HepG2 (cell line): ENCODE measurements around the gene PHF10. TPM values are rescaled to one million over a fixed set of nuclear protein-coding genes. Genes with fewer than 3 reads are reported as not detected.

Experiments used
- ATM ChIP-seq: fragments of 450-650 bp; IDR thresholded peaks from 2 replicates; pipeline ENCODE4 v1.7.1; 2017; ENCODE audit warnings: mild to moderate bottlenecking, borderline replicate concordance
- CHD2 ChIP-seq: IDR thresholded peaks from 2 replicates; pipeline ENCODE4 v1.6.1; 2011; ENCODE audit warnings: low read depth, low read length, improper control_type of control experiment
- EED ChIP-seq: sonication (generic); formaldehyde crosslinking; IDR thresholded peaks from 2 replicates; pipeline ENCODE4 v1.5.0; 2020; ENCODE audit warnings: mild to moderate bottlenecking, missing genetic modification reagents
- MYNN ChIP-seq: sonication (generic); formaldehyde crosslinking; IDR thresholded peaks from 2 replicates; pipeline ENCODE4 v1.4.0; 2020; ENCODE audit warnings: mild to moderate bottlenecking, low read depth, missing genetic modification reagents
- NFYC ChIP-seq: IDR thresholded peaks from 2 replicates; pipeline ENCODE4 v1.6.1; 2016; ENCODE audit warnings: missing genetic modification reagents, missing compliant biosample characterization
- PHF20 ChIP-seq: sonication (generic); formaldehyde crosslinking; IDR thresholded peaks from 2 replicates; pipeline ENCODE4 v1.5.0; 2020; ENCODE audit warnings: mild to moderate bottlenecking, missing genetic modification reagents
- REXO4 ChIP-seq: sonication (generic); formaldehyde crosslinking; IDR thresholded peaks from 2 replicates; pipeline ENCODE4 v1.8.0; 2022; ENCODE audit warnings: missing genetic modification reagents, mild to moderate bottlenecking, borderline replicate concordance
- SIN3B ChIP-seq: fragments of 150-350 bp; IDR thresholded peaks from 2 replicates; pipeline ENCODE4 v1.6.1; 2014; ENCODE audit warnings: low read length
- SMARCC2 ChIP-seq: fragments of 450-650 bp; IDR thresholded peaks from 2 replicates; pipeline ENCODE4 v1.6.1; 2017; ENCODE audit warnings: antibody characterized with exemption, mild to moderate bottlenecking
- TBP ChIP-seq: sonication (generic); formaldehyde crosslinking; IDR thresholded peaks from 2 replicates; pipeline ENCODE4 v1.5.0; 2020; ENCODE audit warnings: missing genetic modification reagents
- TRIM24 ChIP-seq: sonication (generic); formaldehyde crosslinking; IDR thresholded peaks from 2 replicates; pipeline ENCODE4 v1.8.0; 2022; ENCODE audit warnings: mild to moderate bottlenecking, missing genetic modification reagents
- YEATS4 ChIP-seq: sonication (generic); formaldehyde crosslinking; IDR thresholded peaks from 2 replicates; pipeline ENCODE4 v1.4.0; 2020; ENCODE audit warnings: missing genetic modification reagents, borderline replicate concordance
- ZBTB38 ChIP-seq: sonication (generic); formaldehyde crosslinking; IDR thresholded peaks from 2 replicates; pipeline ENCODE4 v1.5.1; 2020; ENCODE audit warnings: mild to moderate bottlenecking, missing genetic modification reagents
- ZEB1 ChIP-seq: IDR thresholded peaks from 2 replicates; pipeline ENCODE4 v1.6.1; 2012; ENCODE audit warnings: mild to moderate bottlenecking, low read depth, inconsistent platforms; ENCODE audit not compliant: insufficient replicate concordance
- ZFYVE20 ChIP-seq: sonication (generic); formaldehyde crosslinking; IDR thresholded peaks from 2 replicates; pipeline ENCODE4 v1.8.0; 2023; ENCODE audit warnings: low read depth, mild to moderate bottlenecking, moderate library complexity, missing genetic modification reagents, borderline replicate concordance
- ZMYM2 ChIP-seq: sonication (generic); formaldehyde crosslinking; IDR thresholded peaks from 2 replicates; pipeline ENCODE4 v1.8.0; 2022; ENCODE audit warnings: mild to moderate bottlenecking, missing genetic modification reagents
- ZNF430 ChIP-seq: sonication (generic); formaldehyde crosslinking; IDR thresholded peaks from 2 replicates; pipeline ENCODE4 v1.9.0; 2021; ENCODE audit warnings: mild to moderate bottlenecking, missing genetic modification reagents
- ZNF746 ChIP-seq: sonication (generic); formaldehyde crosslinking; IDR thresholded peaks from 2 replicates; pipeline ENCODE4 v1.8.0; 2022; ENCODE audit warnings: mild to moderate bottlenecking, missing genetic modification reagents
- ZNF768 ChIP-seq: sonication (generic); formaldehyde crosslinking; IDR thresholded peaks from 2 replicates; pipeline ENCODE4 v1.4.0; 2020; ENCODE audit warnings: missing genetic modification reagents
- polyA plus RNA-seq, 8 experiments: library from polyadenylated mRNA; depleted of rRNA in 3 of 8; stranded (reverse) in 7 of 8; unstranded in 1 of 8; fragments of >200 nt; fragmentation: Illumina TruSeq in 4 of 8; extraction: Trizol in 4 of 8; gene quantifications; 2 replicates each; pipeline versions ENCODE4 v1.2.1 to v1.2.3, GENCODE V29; 2011 to 2016; ENCODE audit warnings: low read depth in 4 of 8, missing spikeins in 1 of 8, mixed read lengths in 1 of 8; ENCODE audit not compliant: insufficient read depth in 1 of 8
- total RNA-seq, 5 experiments: library from RNA; depleted of rRNA; stranded (reverse); fragments of >200 nt; fragmentation: Illumina TruSeq; extraction: Trizol; gene quantifications; 2 replicates each; pipeline ENCODE4 v1.2.3, GENCODE V29; 2016; ENCODE audit warnings: low read depth in 1 of 5
- TF ChIP-seq, protein P1 (sequence below): sonication (generic); formaldehyde crosslinking; IDR thresholded peaks from 2 replicates; pipeline ENCODE4 v1.4.0; 2020; ENCODE audit warnings: missing genetic modification reagents
- TF ChIP-seq, protein P2 (sequence below): sonication (generic); formaldehyde crosslinking; conservative IDR thresholded peaks from 2 replicates; pipeline ENCODE4 v1.4.0; 2020; ENCODE audit warnings: missing genetic modification reagents
- TF ChIP-seq, protein P3 (sequence below): sonication (generic); formaldehyde crosslinking; IDR thresholded peaks from 2 replicates; pipeline ENCODE4 v1.4.0; 2020; ENCODE audit warnings: missing genetic modification reagents, mild to moderate bottlenecking, borderline replicate concordance
- TF ChIP-seq, protein P4 (sequence below): sonication (generic); formaldehyde crosslinking; IDR thresholded peaks from 2 replicates; pipeline ENCODE4 v1.4.0; 2020; ENCODE audit warnings: missing genetic modification reagents, borderline replicate concordance
- TF ChIP-seq, protein P5 (sequence below): sonication (generic); formaldehyde crosslinking; IDR thresholded peaks from 2 replicates; pipeline ENCODE4 v1.5.0; 2020; ENCODE audit warnings: missing genetic modification reagents, mild to moderate bottlenecking, borderline replicate concordance

The PHF10 gene
- total and polyA plus RNA-seq, 2 of the 13 experiments (the other 11 are each of a cell fraction or from before 2014, with no cell fraction given), result 42.1 to 84.1 TPM

DNA sequence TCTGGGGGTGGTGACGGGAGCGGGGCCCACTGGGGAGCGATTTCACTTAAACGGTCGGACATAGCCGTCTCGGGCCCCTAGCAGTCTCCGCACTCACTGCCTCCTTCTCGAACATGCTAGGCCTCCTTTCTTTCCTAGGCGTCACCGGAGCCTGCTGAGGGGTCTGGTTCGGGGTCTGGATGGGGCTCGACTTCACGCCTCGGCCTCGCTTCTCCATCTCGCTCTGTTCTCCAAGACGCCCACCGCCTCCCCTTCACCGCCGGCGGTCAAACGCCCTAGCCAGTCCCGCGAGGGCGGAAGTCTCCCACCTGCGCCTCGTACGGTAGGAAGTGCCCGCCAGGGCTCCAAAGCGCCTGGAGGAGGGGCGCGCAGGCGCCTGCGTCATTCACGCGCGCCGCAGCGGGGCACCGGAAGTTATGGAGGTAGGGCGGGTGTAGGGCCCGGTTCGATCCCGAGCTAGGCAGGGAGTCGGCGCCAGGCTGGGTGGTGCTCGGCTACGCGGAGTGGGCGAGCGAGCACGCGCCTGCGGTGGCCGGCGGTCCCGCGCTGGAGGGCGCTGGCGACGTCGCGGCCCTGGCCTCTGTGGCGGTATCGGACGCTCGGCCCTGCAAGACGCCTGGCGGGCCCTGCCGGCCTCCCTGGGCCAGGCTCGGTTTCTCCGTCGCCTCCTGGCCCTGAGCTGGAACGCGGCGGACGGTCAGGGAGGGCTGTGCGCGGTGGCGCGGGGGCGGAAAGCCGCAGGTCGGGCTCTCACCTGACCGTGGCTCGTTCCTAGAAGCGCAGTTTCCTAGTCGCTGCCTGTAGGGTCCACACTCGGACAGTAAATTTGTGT is 27.2 kb upstream of the PHF10 start, which contains the start of the genes DYNLT2 and ERMARD (continued):
- TF ChIP-seq REXO4 (CRISPR knock-in tag) (peak; percentile 93; the same call in 1 of the 2 replicates), ATM (no peak), ZNF430 (CRISPR knock-in tag) (peak; percentile 98), ZFYVE20 (no peak; the same call in 1 of the 2 replicates), SMARCC2 (no peak), ZBTB38 (CRISPR knock-in tag) (peak; percentile 99), EED (peak; percentile 99), YEATS4 (CRISPR knock-in tag) (peak; percentile 99), TRIM24 (CRISPR knock-in tag) (no peak), NFYC (CRISPR knock-in tag) (peak; percentile 68), PHF20 (CRISPR knock-in tag) (peak; percentile 99), ZNF768 (CRISPR knock-in tag) (peak; percentile 83), CHD2 (peak; percentile 90), SIN3B (peak; percentile 88), ZNF746 (peak; percentile 91; the same call in 1 of the 2 replicates), ZEB1 (no peak), ZMYM2 (CRISPR knock-in tag) (peak; percentile 88), TBP (CRISPR knock-in tag) (no peak), MYNN (CRISPR knock-in tag) (peak; percentile 93; the same call in 1 of the 2 replicates)
- TF ChIP-seq, protein P1, sequence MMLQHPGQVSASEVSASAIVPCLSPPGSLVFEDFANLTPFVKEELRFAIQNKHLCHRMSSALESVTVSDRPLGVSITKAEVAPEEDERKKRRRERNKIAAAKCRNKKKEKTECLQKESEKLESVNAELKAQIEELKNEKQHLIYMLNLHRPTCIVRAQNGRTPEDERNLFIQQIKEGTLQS (CRISPR knock-in tag), result 0 out of 2 replicates have a peak, but pooled peaks have one; percentile 21
- TF ChIP-seq, protein P2, sequence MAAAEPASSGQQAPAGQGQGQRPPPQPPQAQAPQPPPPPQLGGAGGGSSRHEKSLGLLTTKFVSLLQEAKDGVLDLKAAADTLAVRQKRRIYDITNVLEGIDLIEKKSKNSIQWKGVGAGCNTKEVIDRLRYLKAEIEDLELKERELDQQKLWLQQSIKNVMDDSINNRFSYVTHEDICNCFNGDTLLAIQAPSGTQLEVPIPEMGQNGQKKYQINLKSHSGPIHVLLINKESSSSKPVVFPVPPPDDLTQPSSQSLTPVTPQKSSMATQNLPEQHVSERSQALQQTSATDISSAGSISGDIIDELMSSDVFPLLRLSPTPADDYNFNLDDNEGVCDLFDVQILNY, result no peak
- TF ChIP-seq, protein P3, sequence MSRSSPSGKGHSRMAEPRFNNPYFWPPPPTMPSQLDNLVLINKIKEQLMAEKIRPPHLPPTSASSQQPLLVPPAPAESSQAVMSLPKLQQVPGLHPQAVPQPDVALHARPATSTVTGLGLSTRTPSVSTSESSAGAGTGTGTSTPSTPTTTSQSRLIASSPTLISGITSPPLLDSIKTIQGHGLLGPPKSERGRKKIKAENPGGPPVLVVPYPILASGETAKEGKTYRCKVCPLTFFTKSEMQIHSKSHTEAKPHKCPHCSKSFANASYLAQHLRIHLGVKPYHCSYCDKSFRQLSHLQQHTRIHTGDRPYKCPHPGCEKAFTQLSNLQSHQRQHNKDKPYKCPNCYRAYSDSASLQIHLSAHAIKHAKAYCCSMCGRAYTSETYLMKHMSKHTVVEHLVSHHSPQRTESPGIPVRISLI (CRISPR knock-in tag), result peak; percentile 57; the same call in 1 of the 2 replicates
- TF ChIP-seq, protein P4, sequence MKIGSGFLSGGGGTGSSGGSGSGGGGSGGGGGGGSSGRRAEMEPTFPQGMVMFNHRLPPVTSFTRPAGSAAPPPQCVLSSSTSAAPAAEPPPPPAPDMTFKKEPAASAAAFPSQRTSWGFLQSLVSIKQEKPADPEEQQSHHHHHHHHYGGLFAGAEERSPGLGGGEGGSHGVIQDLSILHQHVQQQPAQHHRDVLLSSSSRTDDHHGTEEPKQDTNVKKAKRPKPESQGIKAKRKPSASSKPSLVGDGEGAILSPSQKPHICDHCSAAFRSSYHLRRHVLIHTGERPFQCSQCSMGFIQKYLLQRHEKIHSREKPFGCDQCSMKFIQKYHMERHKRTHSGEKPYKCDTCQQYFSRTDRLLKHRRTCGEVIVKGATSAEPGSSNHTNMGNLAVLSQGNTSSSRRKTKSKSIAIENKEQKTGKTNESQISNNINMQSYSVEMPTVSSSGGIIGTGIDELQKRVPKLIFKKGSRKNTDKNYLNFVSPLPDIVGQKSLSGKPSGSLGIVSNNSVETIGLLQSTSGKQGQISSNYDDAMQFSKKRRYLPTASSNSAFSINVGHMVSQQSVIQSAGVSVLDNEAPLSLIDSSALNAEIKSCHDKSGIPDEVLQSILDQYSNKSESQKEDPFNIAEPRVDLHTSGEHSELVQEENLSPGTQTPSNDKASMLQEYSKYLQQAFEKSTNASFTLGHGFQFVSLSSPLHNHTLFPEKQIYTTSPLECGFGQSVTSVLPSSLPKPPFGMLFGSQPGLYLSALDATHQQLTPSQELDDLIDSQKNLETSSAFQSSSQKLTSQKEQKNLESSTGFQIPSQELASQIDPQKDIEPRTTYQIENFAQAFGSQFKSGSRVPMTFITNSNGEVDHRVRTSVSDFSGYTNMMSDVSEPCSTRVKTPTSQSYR, result peak; percentile 93
- TF ChIP-seq, protein P5, sequence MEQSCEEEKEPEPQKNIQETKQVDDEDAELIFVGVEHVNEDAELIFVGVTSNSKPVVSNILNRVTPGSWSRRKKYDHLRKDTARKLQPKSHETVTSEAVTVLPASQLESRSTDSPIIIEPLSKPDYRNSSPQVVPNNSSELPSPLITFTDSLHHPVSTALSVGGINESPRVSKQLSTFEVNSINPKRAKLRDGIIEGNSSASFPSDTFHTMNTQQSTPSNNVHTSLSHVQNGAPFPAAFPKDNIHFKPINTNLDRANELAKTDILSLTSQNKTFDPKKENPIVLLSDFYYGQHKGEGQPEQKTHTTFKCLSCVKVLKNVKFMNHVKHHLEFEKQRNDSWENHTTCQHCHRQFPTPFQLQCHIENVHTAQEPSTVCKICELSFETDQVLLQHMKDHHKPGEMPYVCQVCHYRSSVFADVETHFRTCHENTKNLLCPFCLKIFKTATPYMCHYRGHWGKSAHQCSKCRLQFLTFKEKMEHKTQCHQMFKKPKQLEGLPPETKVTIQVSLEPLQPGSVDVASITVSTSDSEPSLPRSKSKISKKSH (CRISPR knock-in tag), result peak; percentile 74
